ENCODE measurements around the gene ZNF273. TPM values are rescaled to one million over a fixed set of nuclear protein-coding genes. Genes with fewer than 3 reads are reported as not detected.
A peak's percentile ranks its signal among the peaks of the same experiment; 100 is the strongest.
"Not testable (repeated sequence)": the region's sequence is repeated elsewhere in the genome, so short reads cannot be mapped to it uniquely, and the experiment has no call there.

The ZNF273 gene
- polyA plus RNA-seq, 5 donors: 9.1 to 17.0 (median 14.3) TPM

DNA sequence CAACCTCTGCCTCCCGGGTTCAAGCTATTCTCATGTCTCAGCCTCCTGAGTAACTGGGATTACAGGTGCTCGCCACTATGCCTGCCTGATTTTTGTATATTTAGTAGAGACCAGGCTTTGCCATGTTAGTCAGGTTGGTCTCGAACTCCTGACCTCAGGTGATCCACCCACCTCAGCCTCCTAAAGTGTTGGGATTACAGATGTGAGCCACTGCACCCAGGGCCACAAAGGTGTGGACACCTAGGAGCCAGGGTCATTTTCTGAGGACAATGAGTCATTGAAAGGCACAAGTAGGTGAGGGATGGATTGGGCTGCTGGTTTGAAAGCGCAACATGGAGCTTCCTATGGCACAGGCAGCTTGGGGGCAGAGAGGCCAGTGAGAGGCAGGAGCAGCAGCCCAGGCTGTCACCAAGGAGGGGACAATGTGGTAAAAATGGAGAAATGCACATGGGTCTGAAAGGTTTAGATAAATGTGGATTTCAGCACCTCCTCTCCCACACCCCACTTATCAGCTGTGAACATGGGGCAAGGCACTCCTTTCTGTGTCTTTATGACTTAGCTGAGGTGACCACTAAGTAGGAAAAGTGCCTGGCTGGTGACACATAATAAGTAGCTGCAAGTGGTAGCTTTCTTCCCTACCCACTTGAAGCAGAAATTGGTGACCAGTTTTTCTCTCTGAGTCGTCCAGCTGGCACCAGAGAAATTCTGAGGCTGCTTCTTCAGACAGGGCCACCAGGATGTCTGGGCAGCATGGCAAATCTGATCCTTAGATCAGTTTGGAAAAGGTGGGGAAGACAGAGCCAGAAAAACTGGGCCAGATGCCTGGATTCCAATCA lies 41.8 kb downstream of the ZNF273 start:
- not testable (repeated sequence) for DNase-seq

DNA sequence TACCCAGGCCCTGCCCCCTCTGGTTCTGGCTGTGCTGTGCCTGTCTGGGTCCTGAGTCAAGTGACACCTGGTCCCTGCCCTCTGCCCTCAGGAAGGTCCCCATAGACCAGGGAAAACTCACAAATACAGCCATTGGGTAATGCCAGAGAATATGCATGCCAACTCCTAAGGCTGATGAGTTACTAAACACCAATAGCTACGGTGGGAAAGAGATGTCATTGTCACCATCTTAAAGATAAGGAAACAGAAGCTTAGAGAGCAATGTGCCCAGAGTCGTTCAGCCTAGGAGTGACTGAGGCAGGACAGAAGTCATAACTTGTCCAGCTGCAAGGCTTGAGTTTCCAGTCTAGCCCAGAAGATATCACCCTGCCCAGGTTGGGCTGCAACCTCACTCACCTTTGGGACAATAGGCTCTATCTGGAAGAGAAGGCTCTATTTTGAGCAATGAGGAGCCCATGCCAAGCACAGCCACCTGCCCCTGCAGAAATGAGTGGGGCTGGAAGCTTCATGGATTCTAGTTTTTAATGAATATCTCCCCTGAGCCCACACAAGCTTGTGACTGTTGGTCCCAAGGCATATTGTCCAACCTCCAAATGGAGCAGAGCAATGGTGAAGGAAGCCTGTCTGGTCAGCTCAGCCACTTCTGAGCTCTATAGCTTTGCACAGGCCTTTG lies 42.6 kb downstream of the ZNF273 start:
- DNase-seq: no peak

DNA sequence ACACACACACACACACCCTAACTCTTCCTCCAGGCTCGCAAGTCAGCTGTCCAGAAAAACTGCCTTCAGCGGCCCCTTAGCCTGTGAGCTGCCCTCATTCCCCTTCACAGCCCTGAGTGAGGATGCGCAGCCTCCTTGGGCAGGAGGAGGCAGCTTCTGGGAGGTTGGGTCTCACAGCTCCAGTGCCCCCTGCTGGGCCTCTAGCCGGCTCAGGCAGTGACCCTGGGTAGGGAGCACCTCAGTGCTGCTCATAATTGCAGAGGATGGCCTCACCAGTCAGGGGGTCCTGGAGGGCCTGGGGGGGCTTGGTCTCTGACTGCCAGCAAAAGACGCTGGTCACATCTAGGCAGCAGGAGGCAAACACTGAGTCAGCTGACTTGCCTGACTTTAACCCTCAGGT lies 43.7 kb downstream of the ZNF273 start:
- DNase-seq: no peak

DNA sequence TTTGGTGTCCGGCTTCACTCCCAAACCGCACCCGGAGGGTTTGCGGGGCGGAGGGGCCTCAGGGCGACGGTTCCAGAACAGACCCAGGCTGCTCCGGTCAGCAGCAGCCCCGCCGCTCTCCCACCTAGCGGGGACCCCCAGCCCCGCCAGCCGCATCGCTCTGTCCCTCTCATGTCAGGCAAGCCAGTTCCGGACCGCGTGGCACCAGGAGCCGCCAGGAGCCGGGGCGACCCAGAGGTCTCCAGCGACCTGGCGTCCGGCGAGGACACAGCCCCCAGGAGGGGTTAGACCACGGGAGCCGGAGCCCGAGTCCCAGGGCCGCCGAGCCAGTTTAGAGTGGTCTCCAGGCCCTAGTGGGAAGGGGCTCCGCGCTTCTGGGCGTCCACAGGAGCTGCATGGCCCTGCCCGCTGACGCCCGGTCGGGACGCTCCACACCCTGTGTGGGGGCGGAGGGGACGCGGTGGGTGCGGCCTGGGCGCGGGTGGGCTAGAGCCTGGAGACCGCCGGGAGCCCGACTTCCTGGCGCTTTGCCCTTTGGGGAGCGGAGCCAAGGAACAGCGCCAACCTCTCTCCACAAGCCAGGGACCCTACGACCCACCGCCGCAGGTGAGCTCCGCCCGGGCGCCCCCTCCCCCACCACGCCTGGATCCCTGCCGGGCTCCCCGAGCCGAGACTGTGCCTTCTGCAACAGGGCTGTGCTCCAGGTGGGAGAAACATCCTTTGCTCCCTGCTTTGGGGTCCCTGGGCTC lies 44.4 kb downstream of the ZNF273 start:
- DNase-seq: no peak

DNA sequence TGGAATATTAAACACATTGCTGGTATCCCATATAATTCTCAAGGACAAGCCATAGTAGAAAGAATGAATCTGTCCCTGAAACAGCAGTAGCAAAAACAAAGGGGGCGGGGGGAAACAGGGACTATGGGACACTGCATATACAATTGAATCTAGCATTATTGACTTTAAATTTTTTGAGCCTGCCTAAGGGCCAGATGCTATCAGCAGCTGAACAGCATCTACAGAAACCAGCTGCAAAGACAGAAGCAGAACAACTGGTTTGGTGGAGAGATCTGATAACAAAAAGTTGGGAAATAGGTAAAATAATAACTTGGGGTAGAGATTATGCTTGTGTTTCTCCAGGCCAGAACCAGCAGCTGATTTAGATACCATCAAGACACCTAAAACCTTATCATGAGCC lies 45.7 kb downstream of the ZNF273 start:
- DNase-seq: not testable (repeated sequence)

DNA sequence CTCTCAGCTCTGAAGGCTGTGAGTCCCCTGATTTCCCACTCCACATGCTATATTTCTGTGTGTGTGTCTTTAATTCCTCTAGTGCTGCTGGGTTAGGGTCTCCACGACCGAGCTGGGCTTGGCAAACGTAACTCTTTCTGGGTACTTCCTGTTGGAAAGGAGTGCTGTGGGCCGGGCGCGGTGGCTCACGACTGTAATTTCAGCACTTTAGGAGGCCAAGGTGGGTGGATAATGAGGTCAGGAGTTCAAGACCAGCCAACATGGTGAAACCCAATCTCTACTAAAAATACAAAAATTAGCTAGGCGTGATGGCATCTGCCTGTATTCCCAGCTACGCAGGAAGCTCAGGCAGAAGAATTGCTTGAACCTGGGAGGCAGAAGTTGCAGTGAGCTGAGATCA lies 47.6 kb downstream of the ZNF273 start:
- not testable (repeated sequence) for DNase-seq

DNA sequence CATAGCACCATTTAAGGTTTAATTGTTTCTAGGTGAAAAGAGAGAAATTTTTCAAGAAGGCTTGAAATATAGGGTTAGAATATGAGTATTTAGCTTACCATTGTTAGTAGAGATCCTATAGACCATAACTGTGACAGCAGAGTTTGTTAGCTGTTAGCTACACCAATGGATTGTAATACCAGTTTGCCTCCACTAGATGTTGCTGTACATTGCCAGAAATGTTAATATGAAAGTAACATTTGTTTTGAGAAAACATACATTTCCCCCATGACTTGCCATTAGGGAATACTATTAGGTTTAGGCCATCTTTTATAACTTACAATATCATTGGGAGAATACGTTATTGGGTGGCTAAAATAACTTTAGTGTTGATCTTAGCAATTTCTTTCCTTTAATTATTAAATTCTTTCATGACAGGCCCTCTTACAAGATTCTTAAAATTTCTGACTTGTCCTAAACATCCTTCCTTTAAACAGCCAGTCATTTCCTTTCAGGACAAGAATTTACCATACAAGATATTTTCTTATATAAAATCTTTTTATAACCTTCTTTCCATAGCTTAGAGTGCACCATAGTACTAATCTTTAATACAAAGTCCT lies 48.3 kb downstream of the ZNF273 start:
- peak in 1 of 2 donors; percentile 37 for DNase-seq

DNA sequence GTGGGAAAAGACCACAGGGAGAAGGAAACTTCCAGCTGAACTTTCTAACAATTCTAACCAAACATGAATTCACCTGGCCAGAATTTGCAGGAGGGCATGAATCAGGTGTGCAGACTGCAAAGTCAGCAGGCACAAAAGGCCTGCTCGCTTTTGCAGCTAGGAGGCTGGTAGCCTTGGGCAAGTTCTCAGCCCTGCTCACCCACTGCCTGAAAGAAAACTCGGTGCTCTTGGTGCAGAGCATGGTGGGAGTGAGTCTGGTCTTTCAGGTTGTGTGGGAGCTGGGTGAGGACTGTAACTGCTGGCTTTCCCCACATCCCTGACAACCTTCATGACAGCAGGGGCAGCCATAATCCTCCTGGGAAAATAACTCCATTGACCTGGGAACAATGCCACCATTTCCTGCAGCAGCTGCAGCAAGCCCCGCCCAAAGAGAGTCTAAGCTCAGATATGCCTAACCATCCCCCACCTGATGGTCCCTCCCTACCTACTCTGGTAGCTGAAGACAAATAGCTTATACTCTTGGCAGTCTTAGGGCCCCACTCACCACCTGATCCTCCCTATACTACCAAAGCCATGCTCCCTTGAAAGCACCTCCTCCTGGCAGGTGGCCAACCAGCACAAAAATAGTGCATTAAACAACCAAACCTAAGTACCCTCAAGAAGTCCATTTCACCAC lies 56.1 kb downstream of the ZNF273 start:
- DNase-seq: no peak

DNA sequence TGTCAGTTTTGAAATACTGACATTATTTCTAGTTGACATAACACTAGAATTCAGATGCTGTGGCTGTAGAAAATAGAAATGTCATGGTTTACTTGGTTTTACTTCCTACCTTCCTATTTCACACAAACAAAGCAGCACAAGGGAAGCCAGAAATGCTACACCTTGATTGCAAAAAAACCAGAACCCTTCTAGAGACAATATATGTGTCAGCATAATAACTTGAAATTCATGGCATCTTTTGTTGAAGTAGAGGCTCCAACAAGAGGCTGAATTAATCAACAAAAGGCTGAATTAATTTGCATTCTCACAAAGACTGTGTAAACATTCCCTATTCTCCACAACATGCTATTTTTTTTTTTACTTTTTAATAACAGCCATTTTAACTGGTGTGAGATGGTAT lies 62.5 kb downstream of the ZNF273 start:
- no peak for DNase-seq

DNA sequence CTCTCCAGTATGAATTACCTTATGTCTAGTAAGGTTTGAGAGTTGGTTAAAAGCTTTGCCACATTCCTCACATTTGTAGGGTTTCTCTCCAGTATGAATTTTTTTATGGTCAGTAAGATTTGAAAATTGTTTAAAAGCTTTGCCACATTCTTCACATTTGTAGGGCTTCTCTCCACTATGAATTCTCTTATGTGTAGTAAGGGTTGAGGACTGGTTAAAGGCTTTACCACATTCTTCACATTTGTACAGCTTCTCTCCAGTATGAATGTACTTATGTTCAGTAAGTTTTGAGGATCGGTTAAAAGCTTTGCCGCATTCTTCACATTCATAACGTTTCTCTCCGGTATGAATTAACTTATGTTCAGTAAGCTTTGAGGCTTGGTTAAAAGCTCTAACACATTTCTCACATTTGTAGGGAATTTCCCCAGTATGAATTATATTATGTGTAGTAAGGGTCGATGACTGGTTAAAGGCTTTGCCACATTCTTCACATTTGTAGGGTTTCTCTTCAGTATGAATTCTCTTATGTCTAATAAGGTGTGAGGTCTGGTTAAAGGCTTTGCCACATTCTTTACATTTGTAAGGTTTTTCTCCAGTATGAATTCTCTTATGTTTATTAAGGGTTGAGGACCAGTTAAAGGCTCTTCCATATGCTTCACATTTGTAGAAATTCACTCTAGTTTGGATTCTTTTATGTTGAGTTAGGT lies 75.6 kb downstream of the ZNF273 start:
- DNase-seq: no peak

Other genes with a start within 250 kb of the ZNF273 start
- gene ZNF107, start 237.1 kb upstream of the ZNF273 start, polyA plus RNA-seq (ENCODE audit: insufficient read depth in 1 of 5, insufficient read length in 5 of 5, low replicate concordance in 1 of 5): 10 to 100 TPM in 3 of 5 donors, 1 to 10 TPM in 2; 8.0 to 16.5 (median 11.0) TPM
- 10 to 100 TPM; 13.6 to 23.6 (median 19.8) TPM for gene ZNF138, start 108.8 kb upstream of the ZNF273 start, polyA plus RNA-seq (ENCODE audit: insufficient read depth in 1 of 5, insufficient read length in 5 of 5, low replicate concordance in 1 of 5)
- 100 to 1,000 TPM in 1 of 5 donors, 10 to 100 TPM in 4; 35.5 to 123 (median 77.0) TPM for gene ZNF117, start 87.8 kb downstream of the ZNF273 start, polyA plus RNA-seq (ENCODE audit: insufficient read depth in 1 of 5, insufficient read length in 5 of 5, low replicate concordance in 1 of 5)
- gene ERV3-1, start 103.4 kb downstream of the ZNF273 start, polyA plus RNA-seq (ENCODE audit: insufficient read depth in 1 of 5, insufficient read length in 5 of 5, low replicate concordance in 1 of 5): 10 to 100 TPM; 36.5 to 82.4 (median 72.1) TPM

All from right lung (tissue), 5 donors.